RWPE2 (cell line): ENCODE results near the gene DAD1.
A peak's percentile ranks its signal among the peaks of the same experiment; 100 is the strongest.
"Not testable (repeated sequence)": the region's sequence is repeated elsewhere in the genome, so short reads cannot be mapped to it uniquely, and the experiment has no call there.

Experiments used
- ATAC-seq: fragments of 200-7000 bp; cut with Tn5 transposase; 3 replicates; pipeline ENCODE4 v1.9.1; 2021; ENCODE audit warnings: low read depth
- DNase-seq: peaks from one replicate; pipeline ENCODE4 v3.0.0-alpha.2; 2020; ENCODE audit warnings: low spot score
- H3K27ac ChIP-seq: fragments of 450-650 bp; 2 replicates; pipeline ENCODE4 v1.5.1; 2017; ENCODE audit warnings: mild to moderate bottlenecking; ENCODE audit not compliant: poor library complexity, severe bottlenecking
- H3K27me3 ChIP-seq: fragments of 250-450 bp; sonication (Bioruptor Pico); 2 replicates; pipeline ENCODE4 v1.5.1; 2021; ENCODE audit warnings: mild to moderate bottlenecking, moderate library complexity; ENCODE audit not compliant: insufficient read depth, poor library complexity, severe bottlenecking
- H3K36me3 ChIP-seq: fragments of 250-450 bp; sonication (Bioruptor Pico); 2 replicates; pipeline ENCODE4 v1.5.1; 2020; ENCODE audit warnings: low read depth, mild to moderate bottlenecking, moderate library complexity
- H3K4me1 ChIP-seq: fragments of 250-450 bp; sonication (Bioruptor Pico); 2 replicates; pipeline ENCODE4 v1.5.1; 2021; ENCODE audit warnings: mild to moderate bottlenecking, moderate library complexity; ENCODE audit not compliant: insufficient read depth, poor library complexity, severe bottlenecking
- H3K4me3 ChIP-seq: fragments of 250-450 bp; sonication (Bioruptor Pico); 2 replicates; pipeline ENCODE4 v1.5.1; 2021; ENCODE audit warnings: mild to moderate bottlenecking, moderate library complexity; ENCODE audit not compliant: severe bottlenecking
- H3K9me3 ChIP-seq: fragments of 250-450 bp; sonication (Bioruptor Pico); 2 replicates; pipeline ENCODE4 v1.5.1; 2021; ENCODE audit warnings: mild to moderate bottlenecking, moderate library complexity; ENCODE audit not compliant: severe bottlenecking
- TF ChIP-seq, protein P1 (sequence below): fragments of 450-650 bp; IDR thresholded peaks from one replicate; pipeline ENCODE4 v1.5.1; 2017; ENCODE audit warnings: mild to moderate bottlenecking, moderate library complexity; ENCODE audit not compliant: poor library complexity, severe bottlenecking

Gene DAD1

GRCh38 chr14:22570132-22570949, 18.7 kb downstream of the DAD1 start:
- H3K4me1 ChIP-seq, result peaks cover 14% of the 10 kb centered on the region
- no peaks in the 10 kb centered on the region for H3K9me3 ChIP-seq
- peak; percentile 55 for ATAC-seq
- TF ChIP-seq, protein P1, sequence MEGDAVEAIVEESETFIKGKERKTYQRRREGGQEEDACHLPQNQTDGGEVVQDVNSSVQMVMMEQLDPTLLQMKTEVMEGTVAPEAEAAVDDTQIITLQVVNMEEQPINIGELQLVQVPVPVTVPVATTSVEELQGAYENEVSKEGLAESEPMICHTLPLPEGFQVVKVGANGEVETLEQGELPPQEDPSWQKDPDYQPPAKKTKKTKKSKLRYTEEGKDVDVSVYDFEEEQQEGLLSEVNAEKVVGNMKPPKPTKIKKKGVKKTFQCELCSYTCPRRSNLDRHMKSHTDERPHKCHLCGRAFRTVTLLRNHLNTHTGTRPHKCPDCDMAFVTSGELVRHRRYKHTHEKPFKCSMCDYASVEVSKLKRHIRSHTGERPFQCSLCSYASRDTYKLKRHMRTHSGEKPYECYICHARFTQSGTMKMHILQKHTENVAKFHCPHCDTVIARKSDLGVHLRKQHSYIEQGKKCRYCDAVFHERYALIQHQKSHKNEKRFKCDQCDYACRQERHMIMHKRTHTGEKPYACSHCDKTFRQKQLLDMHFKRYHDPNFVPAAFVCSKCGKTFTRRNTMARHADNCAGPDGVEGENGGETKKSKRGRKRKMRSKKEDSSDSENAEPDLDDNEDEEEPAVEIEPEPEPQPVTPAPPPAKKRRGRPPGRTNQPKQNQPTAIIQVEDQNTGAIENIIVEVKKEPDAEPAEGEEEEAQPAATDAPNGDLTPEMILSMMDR, result peak; percentile 95
- DNase-seq, result no peak
- peaks cover 97% of the 10 kb centered on the region for H3K36me3 ChIP-seq
- peak overlapping the region; percentile 64 for H3K27ac ChIP-seq
- no peaks in the 10 kb centered on the region for H3K27me3 ChIP-seq
- no peak overlapping the region for H3K4me3 ChIP-seq

GRCh38 chr14:22569737-22570131, 19.3 kb downstream of the DAD1 start:
- Histone ChIP-seq H3K4me3 (no peak overlapping the region), H3K9me3 (no peaks in the 10 kb centered on the region), H3K36me3 (peaks cover 97% of the 10 kb centered on the region), H3K27ac (peak overlapping the region; percentile 64), H3K4me1 (peaks cover 14% of the 10 kb centered on the region), H3K27me3 (no peaks in the 10 kb centered on the region)
- TF ChIP-seq, protein P1, result no peak
- DNase-seq, result no peak
- ATAC-seq, result no peak

DNA sequence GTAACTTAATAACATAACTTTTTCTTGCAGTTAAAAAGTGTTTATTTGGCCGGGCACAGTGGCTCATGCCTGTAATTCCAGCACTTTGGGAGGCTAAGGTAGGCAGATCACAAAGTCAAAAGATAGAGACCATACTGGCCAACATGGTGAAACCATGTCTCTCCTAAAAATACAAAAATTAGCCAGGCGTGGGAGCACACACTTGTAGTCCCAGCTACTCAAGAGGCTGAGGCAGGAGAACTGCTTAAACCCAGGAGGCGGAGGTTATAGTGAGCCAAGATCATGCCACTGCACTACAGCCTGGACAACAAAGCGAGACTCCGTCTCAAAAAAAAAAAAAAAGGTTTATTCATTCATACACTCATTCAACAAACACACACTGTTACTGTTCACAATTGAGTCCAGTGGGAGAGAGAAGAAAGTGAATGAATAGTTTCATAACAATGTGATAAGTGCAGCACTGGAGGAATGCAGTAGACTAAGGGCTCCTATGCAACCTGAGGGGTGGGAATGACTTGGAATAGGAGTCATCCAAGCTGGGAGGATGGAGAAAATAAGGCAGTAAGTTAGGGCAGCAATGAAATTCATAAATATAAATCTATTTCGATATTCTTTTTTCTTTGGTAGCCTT, 19.8 kb downstream of the DAD1 start:
- Histone ChIP-seq H3K27ac (no peak overlapping the region), H3K9me3 (no peaks in the 10 kb centered on the region), H3K4me3 (no peak overlapping the region), H3K4me1 (peaks cover 14% of the 10 kb centered on the region), H3K27me3 (no peaks in the 10 kb centered on the region), H3K36me3 (peaks cover 97% of the 10 kb centered on the region)
- ATAC-seq (no peak), DNase-seq (no peak)
- TF ChIP-seq, protein P1, result no peak

DNA sequence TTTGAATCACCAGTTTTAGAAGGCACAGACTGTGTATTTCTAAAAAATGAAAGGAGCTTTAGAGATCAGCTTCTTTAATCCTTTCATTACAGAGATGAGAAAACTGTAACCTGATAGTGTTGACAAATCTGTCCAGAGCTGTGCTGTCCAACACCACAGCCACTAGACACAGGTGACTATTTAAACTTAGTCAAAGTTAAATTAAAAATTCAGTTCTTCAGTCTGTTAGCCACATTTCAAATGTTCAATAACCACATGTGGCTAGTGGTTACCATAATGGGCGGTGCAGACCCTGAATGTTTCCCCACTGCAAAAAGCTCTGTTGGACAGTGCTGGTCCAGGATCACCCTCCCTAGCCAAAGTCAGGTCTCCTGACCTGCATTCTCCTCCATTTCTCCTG, 21.6 kb downstream of the DAD1 start:
- no peak for ATAC-seq
- TF ChIP-seq, protein P1, result no peak
- Histone ChIP-seq H3K9me3 (no peaks in the 10 kb centered on the region), H3K27me3 (no peaks in the 10 kb centered on the region), H3K4me3 (no peak overlapping the region), H3K4me1 (peaks cover 6% of the 10 kb centered on the region), H3K36me3 (peaks cover 87% of the 10 kb centered on the region), H3K27ac (no peak overlapping the region)
- no peak for DNase-seq

GRCh38 chr14:22566845-22567244, 22.2 kb downstream of the DAD1 start:
- ATAC-seq, result no peak

GRCh38 chr14:22566266-22566665, 22.8 kb downstream of the DAD1 start:
- not testable (repeated sequence) for H3K27ac ChIP-seq, H3K9me3 ChIP-seq, H3K4me1 ChIP-seq, ATAC-seq, H3K4me3 ChIP-seq, DNase-seq, H3K27me3 ChIP-seq
- peaks cover 75% of the 10 kb centered on the region for H3K36me3 ChIP-seq

More at GRCh38 chr14:22566845-22567244, 22.2 kb downstream of the DAD1 start:
- peaks cover 81% of the 10 kb centered on the region for H3K36me3 ChIP-seq
- no peak overlapping the region for H3K27ac ChIP-seq
- no peaks in the 10 kb centered on the region for H3K4me1 ChIP-seq
- H3K9me3 ChIP-seq, result no peaks in the 10 kb centered on the region
- no peaks in the 10 kb centered on the region for H3K27me3 ChIP-seq
- no peak overlapping the region for H3K4me3 ChIP-seq
- TF ChIP-seq, protein P1, result no peak
- no peak for DNase-seq
